AG04449 (cell line): ENCODE measurements around the gene ZFYVE27.

ENCODE experiments used
- CTCF ChIA-PET: fragments of 350-600 bp; formaldehyde crosslinking; extraction: SDS; loops from one replicate; lab custom pipeline; 2021; ENCODE audit warnings: antibody characterized with exemption; lab: Yijun Ruan, JAX
- POLR2A ChIA-PET: fragments of 400-600, 350-600 bp; formaldehyde crosslinking; extraction: SDS; loops from one replicate; lab custom pipeline; 2020; ENCODE audit warnings: antibody characterized with exemption, inconsistent platforms; lab: Yijun Ruan, JAX
- DNase-seq: peaks from one replicate; pipeline ENCODE4 v3.0.0-alpha.2; 2010; ENCODE audit warnings: low read depth, low spot score
- H3K4me3 ChIP-seq: 2 replicates; pipeline ENCODE4 v1.5.1; 2011; ENCODE audit warnings: low read depth, mild to moderate bottlenecking, control low read depth, low read length
- CTCF ChIP-seq: IDR thresholded peaks from one replicate; pipeline ENCODE4 v1.5.1; 2011; ENCODE audit warnings: mild to moderate bottlenecking, moderate library complexity, low read length, control low read depth, inconsistent platforms; ENCODE audit not compliant: insufficient read depth; ENCODE audit errors: missing control alignments

The ZFYVE27 gene

GRCh38 chr10:97763411-97763810, 26.5 kb downstream of the ZFYVE27 start:
- ChIA-PET POLR2A (no interaction called here), CTCF (interaction anchor here (0.8 to 7.8 kb wide), 6 partner anchors 8 to 277 kb away, joined by 3 to 67 read pairs (median 6); partner anchors contain the start of gene SFRP5)
- TF ChIP-seq CTCF: no peak

GRCh38 chr10:97763947-97764346, 27.0 kb downstream of the ZFYVE27 start:
- no peak overlapping the region for H3K4me3 ChIP-seq
- CTCF ChIA-PET: interaction anchor here (0.8 to 7.8 kb wide), 3 partner anchors 16 to 106 kb away, joined by 3 to 67 read pairs (median 11); no protein-coding TSS in a partner anchor
- POLR2A ChIA-PET: no interaction called here

More at GRCh38 chr10:97763411-97763810, 26.5 kb downstream of the ZFYVE27 start:
- DNase-seq: no peak
- H3K4me3 ChIP-seq: no peak overlapping the region

GRCh38 chr10:97764519-97764931, 27.6 kb downstream of the ZFYVE27 start:
- H3K4me3 ChIP-seq: no peak overlapping the region
- ChIA-PET POLR2A (no interaction called here), CTCF (interaction anchor here (2.6 kb wide), 1 partner anchor 28 kb away, joined by 11 read pairs; no protein-coding TSS in a partner anchor)

More at GRCh38 chr10:97763947-97764346, 27.0 kb downstream of the ZFYVE27 start:
- no peak for DNase-seq
- TF ChIP-seq CTCF: no peak

GRCh38 chr10:97765201-97765600, 28.3 kb downstream of the ZFYVE27 start:
- ChIA-PET CTCF (interaction anchor here (0.6 to 2.6 kb wide), 2 partner anchors 27 to 104 kb away, joined by 3 to 11 read pairs; no protein-coding TSS in a partner anchor), POLR2A (no interaction called here)
- TF ChIP-seq CTCF: no peak
- no peak overlapping the region for H3K4me3 ChIP-seq
- no peak for DNase-seq

More at GRCh38 chr10:97764519-97764931, 27.6 kb downstream of the ZFYVE27 start:
- no peak for DNase-seq
- no peak for TF ChIP-seq CTCF

- no peak for TF ChIP-seq CTCF
- ChIA-PET POLR2A (no interaction called here), CTCF (interaction anchor here (1.0 to 2.6 kb wide), 4 partner anchors 7 to 105 kb away, joined by 3 to 11 read pairs (median 3); no protein-coding TSS in a partner anchor)
- H3K4me3 ChIP-seq: no peak overlapping the region
- no peak for DNase-seq
Measured at GRCh38 chr10:97766106-97766810, 29.3 kb downstream of the ZFYVE27 start.

GRCh38 chr10:97766996-97767924, 30.3 kb downstream of the ZFYVE27 start:
- H3K4me3 ChIP-seq: no peak overlapping the region
- ChIA-PET POLR2A (no interaction called here), CTCF (interaction anchor here (1.1 to 1.6 kb wide), 4 partner anchors 7 to 103 kb away, joined by 3 to 5 read pairs (median 4); no protein-coding TSS in a partner anchor)
- DNase-seq: no peak
- TF ChIP-seq CTCF: no peak
